Measurements from ENCODE around the gene PTTG2.
"Not testable (repeated sequence)": the region's sequence is repeated elsewhere in the genome, so short reads cannot be mapped to it uniquely, and the experiment has no call there.

PTTG2 gene

GRCh38 chr4:37960098-37960497, at the start of gene PTTG2:
PTTG2 (plus strand) TSS chr4:37960398; CDS start chr4:37960435, 37 bp downstream.
- no peak for DNase-seq

- DNase-seq = no peak
These were observed 45.7 kb upstream of the PTTG2 start for GRCh38 chr4:37914539-37914938.

DNA sequence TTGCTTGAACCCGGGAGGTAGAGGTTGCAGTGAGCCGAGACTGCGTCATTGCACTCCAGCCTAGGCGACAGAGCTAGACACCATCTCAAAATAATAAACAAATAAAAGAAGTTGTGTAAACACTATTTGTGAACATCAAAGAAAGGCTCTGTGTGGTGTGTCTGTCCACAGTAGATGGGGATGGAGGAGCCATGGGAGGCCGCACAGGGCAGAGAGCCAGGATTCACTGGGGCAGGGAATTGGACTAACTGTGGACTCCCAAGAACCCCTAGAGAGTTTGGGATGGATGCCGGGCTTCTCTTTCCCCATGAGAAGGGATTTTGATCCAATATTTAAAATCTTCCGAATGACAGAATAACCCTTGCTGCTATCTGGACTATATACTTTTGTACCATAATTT, 42.8 kb upstream of the PTTG2 start:
- DNase-seq = no peak

DNA sequence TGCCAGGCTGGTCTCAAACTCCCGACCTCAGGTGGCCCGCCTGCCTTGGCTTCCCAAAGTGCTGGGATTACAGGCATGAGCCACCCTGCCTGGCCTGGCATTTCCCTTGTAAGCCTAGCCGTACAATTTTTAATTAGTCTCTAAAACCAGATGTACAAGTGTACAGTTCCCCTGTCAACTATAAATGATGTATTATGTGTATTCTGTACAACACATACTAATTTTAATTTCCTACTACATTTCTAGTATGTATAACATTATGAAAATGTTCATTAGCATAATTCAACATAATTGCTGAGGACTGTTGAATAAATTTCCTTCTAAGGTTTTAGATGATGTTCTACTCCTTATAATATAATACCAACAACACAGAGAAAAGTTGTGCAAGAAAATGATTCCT, 41.5 kb upstream of the PTTG2 start:
- no peak for DNase-seq

GRCh38 chr4:37922328-37922727, 37.9 kb upstream of the PTTG2 start:
- DNase-seq = no peak

DNA sequence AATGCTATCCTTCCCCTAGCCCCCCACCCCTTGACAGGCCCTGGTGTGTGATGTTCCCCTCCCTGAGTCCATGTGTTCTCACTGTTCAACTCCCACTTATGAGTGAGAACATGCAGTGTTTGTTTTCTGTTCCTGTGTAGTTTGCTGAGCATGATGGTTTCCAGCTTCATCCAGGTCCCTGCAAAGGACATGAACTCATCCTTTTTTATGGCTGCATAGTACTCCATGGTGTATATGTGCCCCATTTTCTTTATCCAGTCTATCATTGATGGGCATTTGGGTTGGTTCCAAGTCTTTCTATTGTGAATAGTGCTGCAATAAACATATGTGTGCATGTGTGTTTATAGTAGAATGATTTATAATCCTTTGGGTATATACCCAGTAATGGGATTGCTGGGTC, 37.1 kb upstream of the PTTG2 start:
- DNase-seq = not testable (repeated sequence)

DNA sequence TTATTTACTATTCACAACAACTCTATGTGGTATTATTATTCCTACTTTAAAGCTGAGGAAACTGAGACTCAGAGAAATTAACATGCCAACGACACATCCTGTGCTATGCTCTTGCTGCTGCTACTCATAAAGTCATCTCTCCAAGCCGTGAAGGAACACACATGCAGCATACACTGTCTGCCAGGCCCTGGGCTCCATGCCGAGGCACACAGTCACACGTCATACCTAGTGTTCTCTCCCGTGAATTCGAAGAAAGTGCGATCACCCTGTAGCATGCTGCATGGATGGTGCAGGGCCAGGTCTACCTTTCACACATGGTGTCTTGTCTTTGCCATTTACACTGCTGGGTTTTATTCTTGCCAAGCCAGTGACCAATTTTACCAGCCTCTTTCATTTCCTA, 35.3 kb upstream of the PTTG2 start:
- no peak for DNase-seq

DNA sequence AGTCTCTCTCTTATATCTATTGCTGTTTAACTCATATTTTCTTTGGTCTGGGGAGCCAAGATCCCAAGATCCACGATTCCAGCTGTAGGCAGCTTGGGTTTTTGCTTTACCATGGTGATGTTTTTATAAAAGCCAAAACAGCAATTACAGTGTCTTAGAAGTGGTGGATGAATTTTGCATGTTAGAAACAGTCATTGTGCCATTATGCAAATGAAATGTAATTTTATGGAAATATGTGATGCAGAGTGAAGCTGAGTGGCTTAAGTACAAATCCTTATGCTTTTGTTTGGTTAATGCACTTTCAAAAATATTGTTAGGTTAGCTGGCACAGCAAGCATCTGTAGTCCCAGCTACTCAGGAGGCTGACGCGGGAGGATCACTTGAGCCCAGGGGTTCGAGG, 32.8 kb upstream of the PTTG2 start:
- no peak for DNase-seq

DNA sequence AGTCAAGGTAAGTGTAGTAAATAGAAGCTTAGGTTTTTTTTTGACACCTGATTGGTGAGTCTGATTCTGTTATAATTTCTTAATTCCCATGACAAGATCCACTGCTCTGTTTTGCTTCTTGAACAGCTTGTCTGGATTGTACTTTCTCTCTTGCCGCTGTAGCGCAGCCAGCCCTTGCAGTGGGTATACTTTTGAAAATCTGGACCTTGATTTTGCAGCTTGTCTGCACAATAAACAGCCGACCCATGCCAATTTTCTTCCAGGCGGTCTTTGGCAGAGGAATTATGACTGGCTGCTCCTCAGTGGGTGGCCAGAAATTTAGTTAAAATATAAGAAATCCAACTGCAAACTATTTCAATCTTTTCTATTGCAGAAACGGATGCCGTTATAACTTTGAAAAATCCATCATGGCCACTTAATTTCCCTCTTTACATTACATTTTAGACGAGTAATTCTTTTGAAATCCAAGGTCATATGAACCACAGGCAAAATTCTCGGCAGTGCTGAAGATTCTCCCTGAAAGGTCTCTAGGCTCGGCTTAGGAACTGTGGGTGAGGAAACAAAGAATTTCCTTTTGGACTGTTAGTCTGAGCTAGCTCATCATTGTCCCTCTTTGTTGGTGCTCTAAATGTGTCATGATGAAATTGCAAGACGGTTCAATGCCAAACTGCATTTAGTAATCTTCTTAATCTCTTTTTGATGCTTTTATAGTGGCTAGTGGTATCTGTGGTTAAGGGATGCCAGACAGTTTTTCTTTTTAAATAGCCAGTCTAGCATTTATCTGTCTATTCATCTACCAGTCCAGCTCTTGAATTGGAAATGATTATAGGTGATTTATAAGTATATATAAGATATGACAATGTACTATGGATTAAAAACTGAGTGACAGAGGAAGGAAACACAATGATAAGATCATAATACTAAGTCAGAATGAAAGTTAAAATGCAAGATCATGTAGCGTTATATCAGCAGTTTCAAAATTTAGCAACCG, 31.5 kb upstream of the PTTG2 start:
- DNase-seq = peak; percentile 17

- no peak for DNase-seq
These were observed 26.1 kb upstream of the PTTG2 start for GRCh38 chr4:37934096-37934495.

- DNase-seq = no peak
These were observed 25.6 kb upstream of the PTTG2 start for GRCh38 chr4:37934609-37935008.

GRCh38 chr4:37935026-37935425, 25.2 kb upstream of the PTTG2 start:
- DNase-seq = no peak

DNA sequence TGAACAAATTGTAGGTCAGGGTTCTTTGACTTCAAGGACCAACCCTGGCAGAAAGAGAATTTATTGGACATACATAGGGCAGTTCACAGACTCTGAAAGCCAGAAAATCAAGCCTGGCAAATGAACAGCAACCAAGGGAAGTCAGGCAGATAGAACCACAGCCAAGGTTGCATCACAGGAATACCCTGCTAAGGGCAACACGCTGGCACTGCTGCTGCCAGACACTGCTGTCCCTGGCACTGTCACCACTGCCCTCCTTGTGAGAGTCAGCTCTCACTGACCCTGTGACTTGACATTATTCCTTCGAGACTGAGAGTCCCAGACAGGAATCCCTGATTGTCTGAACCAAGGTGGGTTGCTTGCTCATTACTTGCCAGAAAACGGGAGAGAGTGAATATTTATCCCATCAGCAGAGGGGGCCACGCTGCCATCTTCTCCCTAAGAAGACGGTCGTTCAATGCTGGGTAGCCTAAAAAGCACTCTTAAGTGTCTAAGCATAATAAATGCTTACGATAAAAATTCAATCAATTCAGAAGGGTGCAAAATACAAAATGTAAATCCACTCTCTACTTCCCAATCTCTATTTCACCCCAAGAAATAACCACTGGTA, 23.2 kb upstream of the PTTG2 start:
- DNase-seq = no peak

DNA sequence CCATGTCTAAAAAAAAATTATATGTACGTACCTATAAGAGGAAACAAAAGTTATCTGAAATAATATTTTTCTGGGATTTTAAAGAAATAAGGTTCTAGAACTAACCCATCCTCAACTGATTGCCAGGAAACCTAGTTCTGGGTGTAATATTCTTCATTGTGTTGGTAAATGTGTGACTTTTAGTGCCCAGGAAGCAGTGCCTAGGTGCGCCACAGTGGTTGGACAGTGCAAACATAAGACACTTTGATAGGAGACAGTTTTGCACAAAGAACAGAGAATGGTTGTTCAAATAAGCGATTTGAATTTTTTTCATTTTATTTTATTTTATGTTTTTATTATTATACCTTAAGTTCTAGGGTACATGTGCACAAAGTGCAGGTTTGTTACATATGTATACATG, 22.0 kb upstream of the PTTG2 start:
- no peak for DNase-seq

GRCh38 chr4:37946503-37947179, 13.6 kb upstream of the PTTG2 start:
- DNase-seq = no peak

DNA sequence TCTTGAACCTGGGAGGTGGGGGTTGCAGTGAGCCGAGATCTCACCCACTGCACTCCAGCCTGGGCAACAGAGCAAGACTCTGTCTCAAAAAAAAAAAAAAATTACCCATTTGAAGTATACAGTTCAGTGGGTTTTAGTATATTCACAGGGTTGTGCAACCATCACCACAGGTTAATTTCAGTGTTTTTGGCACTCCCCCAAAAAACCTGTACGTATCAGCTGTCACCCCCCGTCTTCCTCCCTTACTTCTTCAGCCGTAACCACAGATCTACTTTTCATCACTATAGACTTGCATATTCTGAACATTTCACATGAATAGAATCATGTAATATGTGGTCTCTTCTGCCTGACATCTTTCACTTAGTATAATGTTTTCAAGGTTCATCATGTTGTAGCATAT, 11.7 kb upstream of the PTTG2 start:
- no peak for DNase-seq

GRCh38 chr4:37949636-37950426, 10.4 kb upstream of the PTTG2 start:
- no peak for DNase-seq

- DNase-seq = no peak
These were observed 8.5 kb upstream of the PTTG2 start for GRCh38 chr4:37951461-37952352.

DNA sequence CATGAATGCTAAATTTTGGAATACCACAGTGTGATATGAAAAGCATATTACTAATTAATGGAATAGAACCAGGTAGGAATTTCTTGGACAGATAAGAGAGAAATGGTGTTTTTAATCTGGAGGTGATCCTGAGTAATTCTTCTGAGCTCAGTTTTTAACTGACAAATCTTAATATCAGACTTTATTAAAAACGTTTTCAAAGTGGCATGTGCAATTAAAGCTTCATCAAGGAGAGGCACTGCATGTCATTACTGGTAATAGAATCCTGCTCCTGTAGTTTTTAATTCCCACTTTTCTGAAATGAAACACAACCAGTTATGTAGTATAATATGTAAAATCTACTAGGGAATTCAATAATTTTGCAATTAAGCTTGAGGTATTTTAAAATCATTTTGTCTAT, 7.0 kb upstream of the PTTG2 start:
- DNase-seq = no peak

DNA sequence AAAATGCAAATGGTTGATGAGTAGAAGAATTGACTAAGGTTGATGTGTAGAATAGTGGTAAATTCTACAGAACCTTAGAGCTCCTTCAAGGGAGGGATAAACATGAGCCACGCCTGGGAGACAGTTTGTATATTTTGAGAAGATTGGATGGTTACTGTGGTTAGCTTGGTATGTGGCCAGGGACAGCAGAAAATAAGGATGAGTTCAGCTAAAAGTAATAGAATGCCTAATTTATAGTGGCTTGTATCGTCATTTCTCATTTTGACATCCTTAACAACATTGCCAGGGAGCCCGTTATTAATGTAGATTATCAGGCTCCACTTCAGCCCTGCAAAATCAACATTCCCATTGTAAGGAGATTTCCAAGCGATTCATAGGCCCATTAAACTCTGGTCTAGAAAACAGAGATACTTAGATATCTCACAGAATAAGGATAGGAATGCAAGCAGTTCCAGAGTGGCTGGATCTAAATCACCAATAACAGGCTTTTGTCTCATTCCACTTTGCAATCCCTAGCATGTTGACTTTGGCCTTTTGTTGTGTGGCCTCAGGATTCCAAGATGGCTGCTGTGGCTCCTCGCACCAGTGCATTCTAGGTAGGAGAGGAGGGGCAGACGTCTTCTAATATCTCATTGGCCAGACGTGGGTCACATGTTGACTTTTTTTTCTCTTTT, 6.4 kb upstream of the PTTG2 start:
- no peak for DNase-seq

DNA sequence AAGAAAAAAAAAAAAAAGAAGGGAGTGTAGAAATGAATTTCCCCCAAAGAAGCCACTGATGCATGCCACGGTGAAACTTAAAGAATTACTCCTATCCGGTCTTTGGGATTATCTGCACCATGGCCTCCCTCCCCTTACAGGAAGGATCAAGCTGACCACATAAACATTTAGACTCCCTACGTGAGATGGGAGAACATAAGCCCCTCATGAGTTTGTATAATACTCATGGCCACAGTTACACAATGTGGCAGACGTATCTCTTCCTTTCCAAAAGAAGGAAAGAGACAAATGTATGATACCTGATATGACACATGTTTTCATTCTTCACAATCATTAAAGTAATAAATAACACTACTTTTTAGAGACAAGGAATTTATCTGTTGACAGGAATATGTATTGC, 3.3 kb upstream of the PTTG2 start:
- no peak for DNase-seq
